ENCODE results near the gene ARG2. TPM values are rescaled to one million over a fixed set of nuclear protein-coding genes. Genes with fewer than 3 reads are reported as not detected.
"Not testable (repeated sequence)": the region's sequence is repeated elsewhere in the genome, so short reads cannot be mapped to it uniquely, and the experiment has no call there.

The ARG2 gene
- total and polyA plus RNA-seq, 3 donors from 2014 or later, result 3.8 to 5.3 (median 5.1) TPM

DNA sequence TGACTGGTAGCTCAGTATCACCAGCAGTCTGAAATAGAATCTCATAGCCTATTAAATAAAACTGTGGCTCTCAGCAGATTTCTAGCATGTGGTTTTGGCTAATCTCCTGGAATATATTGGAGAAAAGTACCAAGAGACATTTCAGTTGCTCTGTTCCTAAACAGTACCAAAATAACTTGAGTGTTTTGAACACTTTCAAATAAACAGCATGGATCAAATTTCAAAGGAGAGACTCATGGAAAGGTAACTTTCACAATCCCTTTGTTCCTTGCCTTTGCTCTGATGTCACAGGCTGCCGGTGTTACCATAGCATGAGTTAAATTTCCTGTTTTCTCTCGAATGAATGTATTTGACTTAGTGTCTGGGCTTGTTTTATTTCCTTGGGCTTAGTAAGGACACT, 3.4 kb downstream of the ARG2 start:
- no peaks in the 10 kb centered on the region for H3K9me3 ChIP-seq
- H3K4me1 ChIP-seq, result peaks cover 8% of the 10 kb centered on the region
- intact Hi-C loops (cut with DNase I; ENCODE audit: low total_unique reads), result no loop called here
- no peak overlapping the region for H3K4me3 ChIP-seq
- H3K27ac ChIP-seq, result no peak overlapping the region
- no peaks in the 10 kb centered on the region for H3K36me3 ChIP-seq (ENCODE audit: low read depth, missing control alignments)
- 44 to 49% methylated on average over 2 of the region's 2 CpGs for WGBS, 2 donors
- no peak for DNase-seq
- no peaks in the 10 kb centered on the region for H3K27me3 ChIP-seq
- TF ChIP-seq POLR2A (IDR thresholded peaks at IDR 0.05), result no peak
- TF ChIP-seq, protein P1, sequence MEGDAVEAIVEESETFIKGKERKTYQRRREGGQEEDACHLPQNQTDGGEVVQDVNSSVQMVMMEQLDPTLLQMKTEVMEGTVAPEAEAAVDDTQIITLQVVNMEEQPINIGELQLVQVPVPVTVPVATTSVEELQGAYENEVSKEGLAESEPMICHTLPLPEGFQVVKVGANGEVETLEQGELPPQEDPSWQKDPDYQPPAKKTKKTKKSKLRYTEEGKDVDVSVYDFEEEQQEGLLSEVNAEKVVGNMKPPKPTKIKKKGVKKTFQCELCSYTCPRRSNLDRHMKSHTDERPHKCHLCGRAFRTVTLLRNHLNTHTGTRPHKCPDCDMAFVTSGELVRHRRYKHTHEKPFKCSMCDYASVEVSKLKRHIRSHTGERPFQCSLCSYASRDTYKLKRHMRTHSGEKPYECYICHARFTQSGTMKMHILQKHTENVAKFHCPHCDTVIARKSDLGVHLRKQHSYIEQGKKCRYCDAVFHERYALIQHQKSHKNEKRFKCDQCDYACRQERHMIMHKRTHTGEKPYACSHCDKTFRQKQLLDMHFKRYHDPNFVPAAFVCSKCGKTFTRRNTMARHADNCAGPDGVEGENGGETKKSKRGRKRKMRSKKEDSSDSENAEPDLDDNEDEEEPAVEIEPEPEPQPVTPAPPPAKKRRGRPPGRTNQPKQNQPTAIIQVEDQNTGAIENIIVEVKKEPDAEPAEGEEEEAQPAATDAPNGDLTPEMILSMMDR (IDR thresholded peaks at IDR 0.05), result no peak

DNA sequence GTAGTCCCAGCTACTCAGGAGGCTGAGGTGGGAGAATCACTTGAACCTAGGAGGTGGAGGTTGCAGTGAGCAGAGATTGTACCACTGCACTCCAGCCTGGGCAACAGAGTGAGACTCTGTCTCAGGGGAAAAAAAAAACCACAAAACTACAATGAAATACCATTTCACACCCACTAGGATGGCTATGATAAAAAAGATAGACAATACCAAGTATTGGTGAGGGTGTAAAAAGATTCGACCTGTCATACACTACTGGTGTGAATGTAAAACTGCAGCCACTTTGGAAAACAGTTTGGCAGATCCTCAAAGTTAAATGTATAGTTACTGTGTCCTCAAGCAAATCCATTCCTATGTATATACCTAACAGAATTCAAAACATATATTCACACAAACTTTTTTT, 6.4 kb downstream of the ARG2 start:
- H3K4me3 ChIP-seq; DNase-seq; H3K36me3 ChIP-seq (ENCODE audit: low read depth, missing control alignments); H3K9me3 ChIP-seq; H3K27me3 ChIP-seq; intact Hi-C loops (cut with DNase I; ENCODE audit: low total_unique reads); H3K27ac ChIP-seq; H3K4me1 ChIP-seq: not testable (repeated sequence)
- 80 to 88% methylated on average over 1 of the region's 1 CpG for whole genome bisulfite sequencing, 2 donors

DNA sequence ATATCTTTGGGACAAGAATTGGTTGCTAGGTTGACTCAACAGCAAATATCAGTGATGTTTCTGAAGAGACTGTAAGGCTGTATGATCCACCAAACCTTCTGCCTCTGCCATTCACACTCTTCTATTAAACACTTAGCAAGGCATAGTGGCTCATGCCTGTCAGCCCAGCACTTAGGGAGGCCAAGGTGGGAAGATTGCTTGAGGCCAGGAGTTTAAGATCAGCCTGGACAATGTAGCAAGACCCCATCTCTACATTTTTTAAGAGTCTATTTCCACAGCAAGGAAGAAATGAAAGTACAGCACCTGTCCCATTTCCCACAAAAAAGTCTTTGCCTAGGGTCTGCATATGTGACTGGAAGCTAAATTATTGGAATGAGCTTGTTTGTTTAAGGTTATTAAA, 7.8 kb downstream of the ARG2 start:
- Histone ChIP-seq H3K36me3 (ENCODE audit: low read depth, missing control alignments) (no peaks in the 10 kb centered on the region), H3K9me3 (no peaks in the 10 kb centered on the region), H3K4me3 (no peak overlapping the region), H3K27me3 (no peaks in the 10 kb centered on the region), H3K27ac (no peak overlapping the region), H3K4me1 (no peaks in the 10 kb centered on the region)
- TF ChIP-seq, protein P1 (IDR thresholded peaks at IDR 0.05), result no peak
- no peak for TF ChIP-seq POLR2A (IDR thresholded peaks at IDR 0.05)
- DNase-seq, result no peak
- intact Hi-C loops (cut with DNase I; ENCODE audit: low total_unique reads), result no loop called here

DNA sequence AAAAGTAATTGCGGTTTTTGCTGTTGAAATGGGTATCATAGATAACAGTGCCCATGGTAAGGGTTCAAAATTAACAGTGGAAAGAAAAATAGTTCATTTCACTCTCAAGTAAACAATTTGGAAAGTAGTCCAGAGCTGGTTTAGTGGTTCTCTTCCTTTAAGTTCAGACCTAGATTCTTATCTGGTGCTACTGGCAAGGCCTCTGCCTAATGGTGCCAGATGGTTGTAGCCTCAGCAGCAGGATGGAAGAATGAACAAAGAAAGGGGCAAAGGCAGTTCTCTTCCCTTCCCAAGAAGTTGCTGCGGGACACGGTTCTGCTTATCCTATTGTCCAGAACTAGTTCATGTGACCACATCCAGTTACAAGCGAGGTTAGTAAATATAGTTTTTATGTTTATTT, 10.5 kb downstream of the ARG2 start:
- no peak for DNase-seq
- no peaks in the 10 kb centered on the region for H3K9me3 ChIP-seq
- H3K36me3 ChIP-seq (ENCODE audit: low read depth, missing control alignments), result no peaks in the 10 kb centered on the region
- H3K27me3 ChIP-seq, result no peaks in the 10 kb centered on the region
- H3K27ac ChIP-seq, result no peak overlapping the region
- TF ChIP-seq, protein P1 (IDR thresholded peaks at IDR 0.05), result no peak
- 92 to 97% methylated on average over 4 of the region's 4 CpGs for WGBS, 2 donors
- no peaks in the 10 kb centered on the region for H3K4me1 ChIP-seq
- H3K4me3 ChIP-seq, result no peak overlapping the region
- intact Hi-C loops (cut with DNase I; ENCODE audit: low total_unique reads), result no loop called here

DNA sequence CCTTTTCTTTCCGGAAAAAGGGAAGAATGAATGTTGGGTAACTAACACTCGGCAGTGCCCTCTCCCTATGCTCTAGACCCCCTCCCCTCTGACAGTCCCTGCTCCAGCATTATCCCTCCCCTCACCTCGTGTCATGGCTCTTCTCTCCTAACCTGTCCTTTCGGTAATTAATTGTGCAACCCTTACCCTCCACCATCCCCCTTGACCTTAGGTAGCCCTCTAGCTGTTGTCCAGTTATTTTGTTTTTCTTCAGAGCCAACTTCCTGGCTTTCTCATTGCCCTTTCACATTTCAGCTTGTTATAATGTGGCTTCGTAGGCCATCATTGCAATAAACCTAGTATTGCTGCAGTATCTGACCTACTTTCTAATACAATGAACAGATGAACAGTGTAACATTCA, 11.2 kb downstream of the ARG2 start:
- 74 to 82% methylated on average over 5 of the region's 5 CpGs for WGBS, 2 donors
- Histone ChIP-seq H3K27ac (no peak overlapping the region), H3K9me3 (no peaks in the 10 kb centered on the region), H3K4me1 (no peaks in the 10 kb centered on the region), H3K27me3 (no peaks in the 10 kb centered on the region), H3K4me3 (no peak overlapping the region), H3K36me3 (ENCODE audit: low read depth, missing control alignments) (no peaks in the 10 kb centered on the region)
- no peak for DNase-seq
- TF ChIP-seq, protein P1 (IDR thresholded peaks at IDR 0.05), result no peak
- no peak for TF ChIP-seq POLR2A (IDR thresholded peaks at IDR 0.05)
- intact Hi-C loops (cut with DNase I; ENCODE audit: low total_unique reads), result no loop called here
